H9 (cell line): ENCODE data around the gene STOX2. TPM values are rescaled to one million over a fixed set of nuclear protein-coding genes. Genes with fewer than 3 reads are reported as not detected.

ENCODE experiments used
- DNase-seq: peaks from one replicate; pipeline ENCODE4 v3.0.0-alpha.2; 2017
- H2AFZ ChIP-seq: one replicate; pipeline ENCODE4 v1.6.1; 2013; ENCODE audit warnings: mild to moderate bottlenecking, low read length, control low read depth, moderate library complexity
- H2AK5ac ChIP-seq: 2 replicates; pipeline ENCODE4 v1.6.1; 2013; ENCODE audit warnings: low read length, control low read depth, mixed read lengths; ENCODE audit not compliant: insufficient read length
- H2BK120ac ChIP-seq: one replicate; pipeline ENCODE4 v1.6.1; 2013; ENCODE audit warnings: low read depth, mild to moderate bottlenecking, low read length, control low read depth, inconsistent platforms; ENCODE audit not compliant: poor library complexity, severe bottlenecking
- H2BK12ac ChIP-seq: 2 replicates; pipeline ENCODE4 v1.6.1; 2013; ENCODE audit warnings: low read length, control low read depth, mixed read lengths, low read depth; ENCODE audit not compliant: insufficient read length
- H2BK15ac ChIP-seq: 2 replicates; pipeline ENCODE4 v1.6.1; 2013; ENCODE audit warnings: low read depth, low read length, control low read depth
- H2BK20ac ChIP-seq: one replicate; pipeline ENCODE4 v1.6.1; 2013; ENCODE audit warnings: low read depth, mild to moderate bottlenecking, low read length, control low read depth, inconsistent platforms; ENCODE audit not compliant: poor library complexity, severe bottlenecking
- H2BK5ac ChIP-seq: 2 replicates; pipeline ENCODE4 v1.6.1; 2013; ENCODE audit warnings: low read length, control low read depth, mixed read lengths; ENCODE audit not compliant: insufficient read length
- H3K14ac ChIP-seq: 2 replicates; pipeline ENCODE4 v1.6.1; 2013; ENCODE audit warnings: low read length, control low read depth; ENCODE audit not compliant: insufficient read depth
- H3K18ac ChIP-seq: 2 replicates; pipeline ENCODE4 v1.6.1; 2013; ENCODE audit warnings: low read depth, mild to moderate bottlenecking, mixed read lengths, low read length, control low read depth; ENCODE audit not compliant: insufficient read length
- H3K23ac ChIP-seq: 2 replicates; pipeline ENCODE4 v1.6.1; 2013; ENCODE audit warnings: low read length, control low read depth, mixed read lengths, low read depth; ENCODE audit not compliant: insufficient read length
- H3K23me2 ChIP-seq: 2 replicates; pipeline ENCODE4 v1.6.1; 2013; ENCODE audit warnings: low read depth, mild to moderate bottlenecking, mixed read lengths, low read length, control low read depth; ENCODE audit not compliant: insufficient read length, poor library complexity, severe bottlenecking
- H3K27ac ChIP-seq: 2 replicates; pipeline ENCODE4 v1.5.1; 2013; ENCODE audit warnings: low read length, control low read depth, mixed read lengths, low read depth; ENCODE audit not compliant: insufficient read length
- H3K27me3 ChIP-seq: 2 replicates; pipeline ENCODE4 v1.6.1; 2013; ENCODE audit warnings: low read length, control low read depth, inconsistent platforms; ENCODE audit not compliant: insufficient read depth
- H3K4ac ChIP-seq: 2 replicates; pipeline ENCODE4 v1.6.1; 2013; ENCODE audit warnings: low read depth, mild to moderate bottlenecking, control low read depth, inconsistent platforms, low read length, moderate library complexity
- H3K4me1 ChIP-seq: 2 replicates; pipeline ENCODE4 v1.6.1; 2013; ENCODE audit warnings: low read length, control low read depth, inconsistent platforms; ENCODE audit not compliant: insufficient read depth
- H3K4me2 ChIP-seq: 2 replicates; pipeline ENCODE4 v1.6.1; 2013; ENCODE audit warnings: low read length, control low read depth, mixed read lengths; ENCODE audit not compliant: insufficient read length, insufficient read depth
- H3K56ac ChIP-seq: 2 replicates; pipeline ENCODE4 v1.6.1; 2013; ENCODE audit warnings: low read depth, mild to moderate bottlenecking, mixed read lengths, low read length, control low read depth; ENCODE audit not compliant: insufficient read length
- H3K79me1 ChIP-seq: 2 replicates; pipeline ENCODE4 v1.6.1; 2013; ENCODE audit warnings: low read depth, mild to moderate bottlenecking, moderate library complexity, low read length, control low read depth, inconsistent platforms; ENCODE audit not compliant: insufficient read depth, poor library complexity, severe bottlenecking
- H3K79me2 ChIP-seq: 2 replicates; pipeline ENCODE4 v1.6.1; 2013; ENCODE audit warnings: low read length, control low read depth, inconsistent platforms; ENCODE audit not compliant: insufficient read depth
- H3K9ac ChIP-seq: 2 replicates; pipeline ENCODE4 v1.6.1; 2013; ENCODE audit warnings: low read length, control low read depth, mixed read lengths; ENCODE audit not compliant: insufficient read length; ENCODE audit errors: extremely low read depth
- H3K9me3 ChIP-seq: one replicate; pipeline ENCODE4 v1.6.1; 2013; ENCODE audit warnings: low read depth, low read length, inconsistent platforms; ENCODE audit not compliant: control insufficient read depth
- H3T11ph ChIP-seq: one replicate; pipeline ENCODE4 v1.6.1; 2013; ENCODE audit warnings: mild to moderate bottlenecking, low read length, control low read depth, inconsistent platforms
- H4K20me1 ChIP-seq: one replicate; pipeline ENCODE4 v1.6.1; 2013; ENCODE audit not compliant: control insufficient read depth, insufficient read length, insufficient read depth
- H4K5ac ChIP-seq: 2 replicates; pipeline ENCODE4 v1.6.1; 2013; ENCODE audit warnings: low read depth, mild to moderate bottlenecking, mixed read lengths, low read length, control low read depth; ENCODE audit not compliant: insufficient read length
- H4K8ac ChIP-seq: replicated peaks from 2 replicates; pipeline ENCODE4 v1.6.1; 2013; ENCODE audit warnings: low read length, control low read depth, mixed read lengths, low read depth; ENCODE audit not compliant: insufficient read length
- H4K91ac ChIP-seq: 2 replicates; pipeline ENCODE4 v1.6.1; 2013; ENCODE audit warnings: low read depth, mild to moderate bottlenecking, moderate library complexity, mixed read lengths, low read length, control low read depth; ENCODE audit not compliant: insufficient read length
- H3K27ac Mint-ChIP-seq, 3 experiments: 2 replicates in 2 of 3; 3 replicates in 1 of 3; pipeline ENCODE4 v1.8.0; 2020 to 2021; ENCODE audit warnings: mixed read lengths in 3 of 3, mild to moderate bottlenecking in 1 of 3, moderate library complexity in 1 of 3
- H3K27me3 Mint-ChIP-seq: 2 replicates; pipeline ENCODE4 v1.8.0; 2021; ENCODE audit warnings: low read depth, mild to moderate bottlenecking, moderate library complexity, mixed read lengths
- H3K36me3 Mint-ChIP-seq, 3 experiments: 2 replicates in 2 of 3; 3 replicates in 1 of 3; pipeline ENCODE4 v1.8.0; 2020 to 2021; ENCODE audit warnings: low read depth in 3 of 3, mixed read lengths in 3 of 3; ENCODE audit not compliant: insufficient read depth in 1 of 3
- H3K4me1 Mint-ChIP-seq, 2 experiments: 2 replicates each; pipeline ENCODE4 v1.8.0; 2020; ENCODE audit warnings: mixed read lengths in 2 of 2
- H3K4me3 Mint-ChIP-seq, 2 experiments: 2 replicates in 1 of 2; 3 replicates in 1 of 2; pipeline ENCODE4 v1.8.0; 2020 to 2021; ENCODE audit warnings: mild to moderate bottlenecking in 2 of 2, mixed read lengths in 2 of 2, moderate library complexity in 1 of 2
- H3K9me3 Mint-ChIP-seq, 2 experiments: 2 replicates in 1 of 2; 3 replicates in 1 of 2; pipeline ENCODE4 v1.8.0; 2020; ENCODE audit warnings: mild to moderate bottlenecking in 2 of 2, mixed read lengths in 2 of 2, moderate library complexity in 1 of 2
- CTCF ChIP-seq: fragments of 200-600 bp; sonication (generic); conservative IDR thresholded peaks from 3 replicates; pipeline ENCODE4 v1.8.0; 2021; ENCODE audit warnings: antibody characterized with exemption, mild to moderate bottlenecking
- WGBS: extraction: QIAGEN DNeasy Blood & Tissue Kit; methylation state at CpG from one replicate; pipeline ENCODE4 v1.1.7; 2013; ENCODE audit warnings: missing lambda C conversion rate, low lambda C conversion rate, mixed read lengths; ENCODE audit not compliant: insufficient read length; ENCODE audit errors: extremely low coverage; 5-methylcytosine and 5-hydroxymethylcytosine counted together
- total RNA-seq: library from RNA; stranded (reverse); gene quantifications from 2 replicates; pipeline ENCODE4 v1.2.1, GENCODE V29; 2021

Gene STOX2
- total RNA-seq, 1 experiment from 2014 or later = 28.2 TPM

- H2AFZ ChIP-seq = no peak overlapping the region
- H3K14ac ChIP-seq = no peak overlapping the region
- H4K91ac ChIP-seq = no peak overlapping the region
- H3K4me1 Mint-ChIP-seq = peaks cover 21 to 27% of the 10 kb centered on the region in 2 experiments
- no peaks in the 10 kb centered on the region for H3K4me1 ChIP-seq
- no peak overlapping the region for H2AK5ac ChIP-seq
- H3K79me2 ChIP-seq = no peaks in the 10 kb centered on the region
- no peak overlapping the region for H3K4ac ChIP-seq
- no peaks in the 10 kb centered on the region for H3K27me3 ChIP-seq
- H4K20me1 ChIP-seq = no peaks in the 10 kb centered on the region
- peaks cover 0 to 3% (median 0%) of the 10 kb centered on the region in 3 experiments; a peak in 2 of 7 replicates for H3K36me3 Mint-ChIP-seq
- no peak overlapping the region for H3T11ph ChIP-seq
- H3K27ac ChIP-seq = no peak overlapping the region
- H4K5ac ChIP-seq = no peak overlapping the region
- H3K23me2 ChIP-seq = no peaks in the 10 kb centered on the region
- no peak overlapping the region for H3K9ac ChIP-seq
- H3K18ac ChIP-seq = no peak overlapping the region
- no peak overlapping the region for H2BK15ac ChIP-seq
- H2BK12ac ChIP-seq = no peak overlapping the region
- no peak for TF ChIP-seq CTCF
- no peak for DNase-seq
- H2BK5ac ChIP-seq = no peak overlapping the region
- H3K4me2 ChIP-seq = no peak overlapping the region
- no peak overlapping the region for H3K27ac Mint-ChIP-seq
- no peak overlapping the region for H2BK20ac ChIP-seq
- no CpG with 5 or more reads among the region's 10 CpGs for WGBS
- H3K56ac ChIP-seq = no peak overlapping the region
- no peak overlapping the region for H4K8ac ChIP-seq
- no peaks in the 10 kb centered on the region for H3K79me1 ChIP-seq
- no peak overlapping the region for H2BK120ac ChIP-seq
- peaks cover 0 to 4% of the 10 kb centered on the region in 2 experiments; a peak in 2 of 5 replicates for H3K9me3 Mint-ChIP-seq
- H3K4me3 Mint-ChIP-seq = no peak overlapping the region
- H3K23ac ChIP-seq = no peak overlapping the region
- H3K9me3 ChIP-seq = no peaks in the 10 kb centered on the region
- peaks cover 21% of the 10 kb centered on the region for H3K27me3 Mint-ChIP-seq
These were observed 44.4 kb upstream of the STOX2 start for GRCh38 chr4:183860731-183861130.
